Measurements from ENCODE around the gene IGSF6. TPM values are rescaled to one million over a fixed set of nuclear protein-coding genes. Genes with fewer than 3 reads are reported as not detected.

The IGSF6 gene
- total and polyA plus RNA-seq, 2 of the 13 experiments (the other 11 are each of a cell fraction or from before 2014, with no cell fraction given): not detected

DNA sequence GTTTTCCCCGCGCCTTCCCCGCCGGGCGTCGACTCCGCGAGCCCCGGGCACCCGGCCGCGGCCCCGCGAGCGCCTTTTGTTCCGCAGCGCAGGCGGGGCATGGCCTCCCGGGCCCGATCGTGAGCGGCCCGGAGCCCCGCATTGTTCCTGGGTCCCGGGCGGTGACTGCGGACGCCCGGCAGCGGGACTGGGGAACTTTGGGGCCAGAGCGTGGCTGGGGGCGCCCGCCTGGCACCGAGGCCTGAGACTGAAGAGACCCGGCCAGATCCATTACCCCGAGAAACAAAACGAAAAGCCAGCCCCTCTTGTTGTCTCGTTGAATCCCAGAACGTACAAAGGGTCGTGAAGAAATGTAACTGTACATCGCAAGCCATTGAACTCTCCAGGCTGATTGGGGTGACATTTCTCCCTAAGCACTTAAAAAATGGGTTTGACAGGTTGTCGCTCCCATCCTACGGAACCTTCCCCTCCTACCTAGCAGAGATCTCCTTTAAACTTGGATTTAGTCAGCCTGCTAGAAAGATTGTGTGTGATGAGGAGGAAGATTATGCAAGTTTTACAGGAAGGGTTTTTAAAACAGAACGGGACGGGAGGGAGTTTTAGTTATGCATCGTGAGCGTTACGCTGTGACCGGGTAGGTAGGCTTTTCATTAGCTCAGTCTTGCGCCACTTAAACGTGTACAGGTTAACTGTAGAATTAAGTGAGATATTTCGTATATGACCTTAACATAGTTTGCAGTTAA, 52.2 kb downstream of the IGSF6 start (continued):
- TF ChIP-seq, protein P1, sequence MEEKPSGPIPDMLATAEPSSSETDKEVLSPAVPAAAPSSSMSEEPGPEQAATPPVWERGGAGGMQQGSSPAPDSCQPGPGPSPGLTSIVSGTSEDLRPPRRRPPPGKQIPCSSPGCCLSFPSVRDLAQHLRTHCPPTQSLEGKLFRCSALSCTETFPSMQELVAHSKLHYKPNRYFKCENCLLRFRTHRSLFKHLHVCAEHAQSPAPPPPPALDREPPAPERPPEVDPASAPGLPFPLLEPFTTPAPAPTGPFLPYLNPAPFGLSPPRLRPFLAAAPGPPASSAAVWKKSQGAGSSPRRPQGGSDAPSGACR (CRISPR knock-in tag; IDR thresholded peaks at IDR 0.05): peak; percentile 66; the same call in 1 of the 2 replicates
- 0 out of 2 replicates have a peak, but pooled peaks have one; percentile 11 for TF ChIP-seq ZNF670 (CRISPR knock-in tag; IDR thresholded peaks at IDR 0.05; ENCODE audit: borderline replicate concordance)
- TF ChIP-seq THYN1 (CRISPR knock-in tag; IDR thresholded peaks at IDR 0.05; ENCODE audit: borderline replicate concordance, low read depth): no peak
- TF ChIP-seq PRMT3 (CRISPR knock-in tag; IDR thresholded peaks at IDR 0.05; ENCODE audit: borderline replicate concordance, low read depth): 0 out of 2 replicates have a peak, but pooled peaks have one; percentile 17
- peak; percentile 68; the same call in 1 of the 2 replicates for TF ChIP-seq GTF3A (CRISPR knock-in tag; conservative IDR thresholded peaks at IDR 0.05)
- TF ChIP-seq RFX1 (IDR thresholded peaks at IDR 0.05): no peak
- 0 out of 2 replicates have a peak, but pooled peaks have one; percentile 3 for TF ChIP-seq ZNF7 (CRISPR knock-in tag; IDR thresholded peaks at IDR 0.05)
- no peak for TF ChIP-seq ZMYM4 (CRISPR knock-in tag; IDR thresholded peaks at IDR 0.05)
- TF ChIP-seq ZNF678 (CRISPR knock-in tag; IDR thresholded peaks at IDR 0.05): no peak
- TF ChIP-seq, protein P2, sequence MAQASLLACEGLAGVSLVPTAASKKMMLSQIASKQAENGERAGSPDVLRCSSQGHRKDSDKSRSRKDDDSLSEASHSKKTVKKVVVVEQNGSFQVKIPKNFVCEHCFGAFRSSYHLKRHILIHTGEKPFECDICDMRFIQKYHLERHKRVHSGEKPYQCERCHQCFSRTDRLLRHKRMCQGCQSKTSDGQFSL (CRISPR knock-in tag; IDR thresholded peaks at IDR 0.05): no peak
- 0 out of 2 replicates have a peak, but pooled peaks have one; percentile 4 for TF ChIP-seq SOX5 (CRISPR knock-in tag; IDR thresholded peaks at IDR 0.05; ENCODE audit: borderline replicate concordance)
- no peak for TF ChIP-seq ZNF292 (CRISPR knock-in tag; IDR thresholded peaks at IDR 0.05; ENCODE audit: borderline replicate concordance, low read depth)
- TF ChIP-seq, protein P3, sequence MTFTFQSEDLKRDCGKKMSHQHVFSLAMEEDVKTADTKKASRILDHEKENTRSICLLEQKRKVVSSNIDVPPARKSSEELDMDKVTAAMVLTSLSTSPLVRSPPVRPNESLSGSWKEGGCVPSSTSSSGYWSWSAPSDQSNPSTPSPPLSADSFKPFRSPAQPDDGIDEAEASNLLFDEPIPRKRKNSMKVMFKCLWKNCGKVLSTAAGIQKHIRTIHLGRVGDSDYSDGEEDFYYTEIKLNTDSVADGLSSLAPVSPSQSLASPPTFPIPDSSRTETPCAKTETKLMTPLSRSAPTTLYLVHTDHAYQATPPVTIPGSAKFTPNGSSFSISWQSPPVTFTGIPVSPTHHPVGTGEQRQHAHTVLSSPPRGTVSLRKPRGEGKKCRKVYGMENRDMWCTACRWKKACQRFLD (CRISPR knock-in tag; IDR thresholded peaks at IDR 0.05; ENCODE audit: borderline replicate concordance): no peak
- TF ChIP-seq HHEX (CRISPR knock-in tag; IDR thresholded peaks at IDR 0.05): no peak
- TF ChIP-seq, protein P4, sequence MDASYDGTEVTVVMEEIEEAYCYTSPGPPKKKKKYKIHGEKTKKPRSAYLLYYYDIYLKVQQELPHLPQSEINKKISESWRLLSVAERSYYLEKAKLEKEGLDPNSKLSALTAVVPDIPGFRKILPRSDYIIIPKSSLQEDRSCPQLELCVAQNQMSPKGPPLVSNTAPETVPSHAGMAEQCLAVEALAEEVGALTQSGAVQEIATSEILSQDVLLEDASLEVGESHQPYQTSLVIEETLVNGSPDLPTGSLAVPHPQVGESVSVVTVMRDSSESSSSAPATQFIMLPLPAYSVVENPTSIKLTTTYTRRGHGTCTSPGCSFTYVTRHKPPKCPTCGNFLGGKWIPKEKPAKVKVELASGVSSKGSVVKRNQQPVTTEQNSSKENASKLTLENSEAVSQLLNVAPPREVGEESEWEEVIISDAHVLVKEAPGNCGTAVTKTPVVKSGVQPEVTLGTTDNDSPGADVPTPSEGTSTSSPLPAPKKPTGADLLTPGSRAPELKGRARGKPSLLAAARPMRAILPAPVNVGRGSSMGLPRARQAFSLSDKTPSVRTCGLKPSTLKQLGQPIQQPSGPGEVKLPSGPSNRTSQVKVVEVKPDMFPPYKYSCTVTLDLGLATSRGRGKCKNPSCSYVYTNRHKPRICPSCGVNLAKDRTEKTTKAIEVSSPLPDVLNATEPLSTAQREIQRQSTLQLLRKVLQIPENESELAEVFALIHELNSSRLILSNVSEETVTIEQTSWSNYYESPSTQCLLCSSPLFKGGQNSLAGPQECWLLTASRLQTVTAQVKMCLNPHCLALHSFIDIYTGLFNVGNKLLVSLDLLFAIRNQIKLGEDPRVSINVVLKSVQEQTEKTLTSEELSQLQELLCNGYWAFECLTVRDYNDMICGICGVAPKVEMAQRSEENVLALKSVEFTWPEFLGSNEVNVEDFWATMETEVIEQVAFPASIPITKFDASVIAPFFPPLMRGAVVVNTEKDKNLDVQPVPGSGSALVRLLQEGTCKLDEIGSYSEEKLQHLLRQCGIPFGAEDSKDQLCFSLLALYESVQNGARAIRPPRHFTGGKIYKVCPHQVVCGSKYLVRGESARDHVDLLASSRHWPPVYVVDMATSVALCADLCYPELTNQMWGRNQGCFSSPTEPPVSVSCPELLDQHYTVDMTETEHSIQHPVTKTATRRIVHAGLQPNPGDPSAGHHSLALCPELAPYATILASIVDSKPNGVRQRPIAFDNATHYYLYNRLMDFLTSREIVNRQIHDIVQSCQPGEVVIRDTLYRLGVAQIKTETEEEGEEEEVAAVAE (CRISPR knock-in tag; IDR thresholded peaks at IDR 0.05; ENCODE audit: borderline replicate concordance): no peak
- 0 out of 2 replicates have a peak, but pooled peaks have one; percentile 50 for TF ChIP-seq ZBTB21 (CRISPR knock-in tag; IDR thresholded peaks at IDR 0.05)
- TF ChIP-seq, protein P5, sequence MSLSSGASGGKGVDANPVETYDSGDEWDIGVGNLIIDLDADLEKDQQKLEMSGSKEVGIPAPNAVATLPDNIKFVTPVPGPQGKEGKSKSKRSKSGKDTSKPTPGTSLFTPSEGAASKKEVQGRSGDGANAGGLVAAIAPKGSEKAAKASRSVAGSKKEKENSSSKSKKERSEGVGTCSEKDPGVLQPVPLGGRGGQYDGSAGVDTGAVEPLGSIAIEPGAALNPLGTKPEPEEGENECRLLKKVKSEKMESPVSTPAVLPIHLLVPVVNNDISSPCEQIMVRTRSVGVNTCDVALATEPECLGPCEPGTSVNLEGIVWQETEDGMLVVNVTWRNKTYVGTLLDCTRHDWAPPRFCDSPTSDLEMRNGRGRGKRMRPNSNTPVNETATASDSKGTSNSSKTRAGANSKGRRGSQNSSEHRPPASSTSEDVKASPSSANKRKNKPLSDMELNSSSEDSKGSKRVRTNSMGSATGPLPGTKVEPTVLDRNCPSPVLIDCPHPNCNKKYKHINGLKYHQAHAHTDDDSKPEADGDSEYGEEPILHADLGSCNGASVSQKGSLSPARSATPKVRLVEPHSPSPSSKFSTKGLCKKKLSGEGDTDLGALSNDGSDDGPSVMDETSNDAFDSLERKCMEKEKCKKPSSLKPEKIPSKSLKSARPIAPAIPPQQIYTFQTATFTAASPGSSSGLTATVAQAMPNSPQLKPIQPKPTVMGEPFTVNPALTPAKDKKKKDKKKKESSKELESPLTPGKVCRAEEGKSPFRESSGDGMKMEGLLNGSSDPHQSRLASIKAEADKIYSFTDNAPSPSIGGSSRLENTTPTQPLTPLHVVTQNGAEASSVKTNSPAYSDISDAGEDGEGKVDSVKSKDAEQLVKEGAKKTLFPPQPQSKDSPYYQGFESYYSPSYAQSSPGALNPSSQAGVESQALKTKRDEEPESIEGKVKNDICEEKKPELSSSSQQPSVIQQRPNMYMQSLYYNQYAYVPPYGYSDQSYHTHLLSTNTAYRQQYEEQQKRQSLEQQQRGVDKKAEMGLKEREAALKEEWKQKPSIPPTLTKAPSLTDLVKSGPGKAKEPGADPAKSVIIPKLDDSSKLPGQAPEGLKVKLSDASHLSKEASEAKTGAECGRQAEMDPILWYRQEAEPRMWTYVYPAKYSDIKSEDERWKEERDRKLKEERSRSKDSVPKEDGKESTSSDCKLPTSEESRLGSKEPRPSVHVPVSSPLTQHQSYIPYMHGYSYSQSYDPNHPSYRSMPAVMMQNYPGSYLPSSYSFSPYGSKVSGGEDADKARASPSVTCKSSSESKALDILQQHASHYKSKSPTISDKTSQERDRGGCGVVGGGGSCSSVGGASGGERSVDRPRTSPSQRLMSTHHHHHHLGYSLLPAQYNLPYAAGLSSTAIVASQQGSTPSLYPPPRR (CRISPR knock-in tag; IDR thresholded peaks at IDR 0.05; ENCODE audit: borderline replicate concordance): peak; percentile 37; the same call in 1 of the 2 replicates
